ENCODE results near the gene ABHD17A.

ABHD17A gene

GRCh38 chr19:1920644-1921043 is 35.3 kb upstream of the ABHD17A start:
- ATAC-seq = no peak
- TF ChIP-seq POU6F1 (CRISPR knock-in tag; IDR thresholded peaks at IDR 0.05; ENCODE audit: borderline replicate concordance, low read depth) = no peak
- TF ChIP-seq CSDC2 (CRISPR knock-in tag; IDR thresholded peaks at IDR 0.05) = no peak
- TF ChIP-seq ZNF70 (CRISPR knock-in tag; IDR thresholded peaks at IDR 0.05) = no peak
- TF ChIP-seq OSR1 (CRISPR knock-in tag; IDR thresholded peaks at IDR 0.05) = no peak
- no peak for TF ChIP-seq CREB5 (CRISPR knock-in tag; IDR thresholded peaks at IDR 0.05; ENCODE audit: low read depth)
- TF ChIP-seq ZFP30 (CRISPR knock-in tag; IDR thresholded peaks at IDR 0.05) = no peak
- no peak for TF ChIP-seq ISL1 (CRISPR knock-in tag; IDR thresholded peaks at IDR 0.05)
- no peak for TF ChIP-seq ZNF8 (CRISPR knock-in tag; IDR thresholded peaks at IDR 0.05)
- no peak for TF ChIP-seq TSHZ2 (CRISPR knock-in tag; IDR thresholded peaks at IDR 0.05)
- TF ChIP-seq TOX (CRISPR knock-in tag; IDR thresholded peaks at IDR 0.05; ENCODE audit: borderline replicate concordance) = no peak
- TF ChIP-seq SNAI2 (CRISPR knock-in tag; IDR thresholded peaks at IDR 0.05) = no peak
- TF ChIP-seq GLIS3 (CRISPR knock-in tag; IDR thresholded peaks at IDR 0.05) = no peak
- TF ChIP-seq ESRRG (CRISPR knock-in tag; IDR thresholded peaks at IDR 0.05) = no peak
- TF ChIP-seq PATZ1 (CRISPR knock-in tag; IDR thresholded peaks at IDR 0.05; ENCODE audit: borderline replicate concordance) = no peak
- no peak for TF ChIP-seq ZFP3 (CRISPR knock-in tag; IDR thresholded peaks at IDR 0.05)
- TF ChIP-seq ARNTL (CRISPR knock-in tag; IDR thresholded peaks at IDR 0.05; ENCODE audit: borderline replicate concordance, low read depth) = no peak
- no peak for TF ChIP-seq CSRNP3 (CRISPR knock-in tag; IDR thresholded peaks at IDR 0.05)

GRCh38 chr19:1918975-1919374 is 33.7 kb upstream of the ABHD17A start:
- TF ChIP-seq OSR1 (CRISPR knock-in tag; IDR thresholded peaks at IDR 0.05) (no peak), ZNF565 (CRISPR knock-in tag; conservative IDR thresholded peaks at IDR 0.05; ENCODE audit: low read depth) (no peak), SNAI2 (CRISPR knock-in tag; IDR thresholded peaks at IDR 0.05) (no peak), GLIS3 (CRISPR knock-in tag; IDR thresholded peaks at IDR 0.05) (no peak), ESRRG (CRISPR knock-in tag; IDR thresholded peaks at IDR 0.05) (no peak), ZFP30 (CRISPR knock-in tag; IDR thresholded peaks at IDR 0.05) (no peak), ZFP3 (CRISPR knock-in tag; IDR thresholded peaks at IDR 0.05) (no peak), CSRNP3 (CRISPR knock-in tag; IDR thresholded peaks at IDR 0.05) (no peak), ISL1 (CRISPR knock-in tag; IDR thresholded peaks at IDR 0.05) (no peak), RARB (CRISPR knock-in tag; IDR thresholded peaks at IDR 0.05) (no peak), TOX (CRISPR knock-in tag; IDR thresholded peaks at IDR 0.05; ENCODE audit: borderline replicate concordance) (no peak), BACH2 (CRISPR knock-in tag; IDR thresholded peaks at IDR 0.05; ENCODE audit: borderline replicate concordance) (no peak)
- ATAC-seq = no peak
